NCI-H1694 (cell line): ENCODE results near the gene CERS6.

Source experiments
- DNase-seq: peaks from one replicate; lab custom pipeline; 2025; lab: John Stamatoyannopoulos, UW

CERS6 gene

GRCh38 chr2:168801961-168802858 is 346.1 kb downstream of the CERS6 start, which contains the start of gene NOSTRIN:
NOSTRIN (plus strand) TSS chr2:168802637; CDS start chr2:168802647, 10 bp downstream.
- no peak for DNase-seq

- DNase-seq: no peak
Observed at GRCh38 chr2:168802859-168803725, 347.0 kb downstream of the CERS6 start.

GRCh38 chr2:168804214-168804613 is 348.1 kb downstream of the CERS6 start:
- DNase-seq: no peak

- DNase-seq: no peak
Observed at GRCh38 chr2:168805615-168806014, 349.5 kb downstream of the CERS6 start.

GRCh38 chr2:168809537-168809936 is 353.5 kb downstream of the CERS6 start:
- no peak for DNase-seq

GRCh38 chr2:168810235-168810634 is 354.2 kb downstream of the CERS6 start:
- DNase-seq: no peak

- DNase-seq: no peak
Observed at GRCh38 chr2:168811696-168812095, 355.6 kb downstream of the CERS6 start.

GRCh38 chr2:168814046-168814445 is 358.0 kb downstream of the CERS6 start:
- DNase-seq: no peak

GRCh38 chr2:168814939-168815907 is 359.2 kb downstream of the CERS6 start:
- DNase-seq: no peak

GRCh38 chr2:168816369-168816768 is 360.3 kb downstream of the CERS6 start:
- DNase-seq: no peak

GRCh38 chr2:168819050-168819715 is 363.1 kb downstream of the CERS6 start:
- DNase-seq: no peak

- DNase-seq: no peak
Observed at GRCh38 chr2:168819829-168820489, 363.9 kb downstream of the CERS6 start.

- DNase-seq: no peak
Observed at GRCh38 chr2:168821577-168821976, 365.5 kb downstream of the CERS6 start.

GRCh38 chr2:168821992-168822391 is 365.9 kb downstream of the CERS6 start:
- no peak for DNase-seq
